GM12864 (cell line): ENCODE results near the gene SLC16A14.
A peak's percentile ranks its signal among the peaks of the same experiment; 100 is the strongest.

ENCODE experiments used
- DNase-seq: peaks from one replicate; pipeline ENCODE4 v3.0.0-alpha.2; 2011; ENCODE audit warnings: low read depth
- H3K4me3 ChIP-seq: 2 replicates; pipeline ENCODE4 v1.5.1; 2011; ENCODE audit warnings: mild to moderate bottlenecking, low read depth, low read length, control low read depth
- CTCF ChIP-seq: IDR thresholded peaks from 2 replicates; pipeline ENCODE4 v1.5.1; 2011; ENCODE audit warnings: low read depth, mild to moderate bottlenecking, moderate library complexity, low read length, control low read depth, inconsistent platforms; ENCODE audit errors: missing control alignments

The SLC16A14 gene

GRCh38 chr2:230077851-230078547 is 9.3 kb upstream of the SLC16A14 start:
- H3K4me3 ChIP-seq, result no peak overlapping the region
- DNase-seq, result no peak
- TF ChIP-seq CTCF, result no peak

GRCh38 chr2:230076819-230077218 is 8.1 kb upstream of the SLC16A14 start:
- no peak overlapping the region for H3K4me3 ChIP-seq
- DNase-seq, result no peak
- no peak for TF ChIP-seq CTCF

GRCh38 chr2:230075988-230076631 is 7.4 kb upstream of the SLC16A14 start:
- peak; percentile 19 for TF ChIP-seq CTCF
- H3K4me3 ChIP-seq, result no peak overlapping the region
- no peak for DNase-seq

- no peak for TF ChIP-seq CTCF
- no peak for DNase-seq
- no peak overlapping the region for H3K4me3 ChIP-seq
Observed at GRCh38 chr2:230071421-230071820, 2.7 kb upstream of the SLC16A14 start.

GRCh38 chr2:230069402-230069801 is 678 bp upstream of the SLC16A14 start:
- DNase-seq, result no peak
- H3K4me3 ChIP-seq, result no peak overlapping the region
- no peak for TF ChIP-seq CTCF

- no peak for DNase-seq
- peak; percentile 25 for TF ChIP-seq CTCF
- H3K4me3 ChIP-seq, result peak overlapping the region; percentile 64
Observed at GRCh38 chr2:230068016-230068650, 591 bp downstream of the SLC16A14 start.
